OCI-LY7 (cell line): ENCODE data around the gene TRMT13. TPM values are rescaled to one million over a fixed set of nuclear protein-coding genes. Genes with fewer than 3 reads are reported as not detected.

ENCODE experiments used
- BruUV-seq: library from RNA; stranded (reverse); fragments of 400-500 nt; replicated peaks from 2 replicates; lab custom pipeline; 2021; lab: Mats Ljungman, UMichigan
- CTCF ChIA-PET: fragments of 300-600 bp; sonication (Branson Sonifier 250); formaldehyde crosslinking; loops from one replicate; lab custom pipeline; 2022; ENCODE audit warnings: antibody characterized with exemption; ENCODE audit not compliant: unreplicated experiment; lab: Charles Lee
- POLR2A ChIA-PET: fragments of 300-600 bp; sonication (Branson Sonifier 250); formaldehyde crosslinking; loops from one replicate; lab custom pipeline; 2022; ENCODE audit warnings: antibody characterized with exemption; lab: Charles Lee
- DNase-seq: peaks from one replicate; pipeline ENCODE4 v3.0.0-alpha.2; 2015; ENCODE audit warnings: low spot score
- H2AFZ ChIP-seq: fragments of 200-600 bp; sonication (generic), shearing (Covaris generic); 2 replicates; pipeline ENCODE4 v1.6.1; 2014; ENCODE audit warnings: mild to moderate bottlenecking, antibody characterized with exemption, low read length, moderate library complexity
- H3K27ac ChIP-seq: fragments of 200-600 bp; sonication (generic); 2 replicates; pipeline ENCODE4 v1.5.1; 2014; ENCODE audit warnings: mixed run types, low read depth, mild to moderate bottlenecking, moderate library complexity, low read length, inconsistent platforms; ENCODE audit not compliant: poor library complexity, severe bottlenecking
- H3K36me3 ChIP-seq: fragments of 200-600 bp; sonication (generic); 2 replicates; pipeline ENCODE4 v1.6.1; 2014; ENCODE audit warnings: mild to moderate bottlenecking, antibody characterized with exemption, low read length, moderate library complexity, mixed read lengths; ENCODE audit not compliant: insufficient read depth
- H3K4me1 ChIP-seq: fragments of 200-600 bp; sonication (generic); 2 replicates; pipeline ENCODE4 v1.5.1; 2014; ENCODE audit warnings: mild to moderate bottlenecking, low read length; ENCODE audit not compliant: insufficient read depth, poor library complexity, severe bottlenecking
- H3K4me2 ChIP-seq: fragments of 200-600 bp; sonication (generic); 2 replicates; pipeline ENCODE4 v1.6.1; 2014; ENCODE audit warnings: mild to moderate bottlenecking, low read length
- H3K4me3 ChIP-seq: fragments of 200-600 bp; sonication (generic); 2 replicates; pipeline ENCODE4 v1.5.1; 2014; ENCODE audit warnings: mild to moderate bottlenecking, low read depth, low read length; ENCODE audit not compliant: poor library complexity, severe bottlenecking
- H3K79me2 ChIP-seq: fragments of 200-600 bp; sonication (generic); 2 replicates; pipeline ENCODE4 v1.6.1; 2016; ENCODE audit warnings: low read depth, mild to moderate bottlenecking, low read length, moderate library complexity, mixed read lengths; ENCODE audit not compliant: insufficient read depth
- H3K9me2 ChIP-seq: fragments of 200-600 bp; sonication (generic); 2 replicates; pipeline ENCODE4 v1.6.1; 2016; ENCODE audit warnings: mild to moderate bottlenecking, low read length, mixed read lengths; ENCODE audit not compliant: insufficient read depth
- H3K9me3 ChIP-seq: fragments of 200-600 bp; sonication (generic); 2 replicates; pipeline ENCODE4 v1.6.1; 2014; ENCODE audit warnings: mild to moderate bottlenecking, mixed run types, low read length, mixed read lengths
- H4K20me1 ChIP-seq: fragments of 200-600 bp; sonication (generic); 2 replicates; pipeline ENCODE4 v1.6.1; 2014; ENCODE audit warnings: mild to moderate bottlenecking, antibody characterized with exemption, low read length, moderate library complexity, mixed read lengths; ENCODE audit not compliant: insufficient read depth
- CTCF ChIP-seq: fragments of 200-600 bp; sonication (generic); conservative IDR thresholded peaks from 2 replicates; pipeline ENCODE4 v1.5.1; 2014; ENCODE audit warnings: mild to moderate bottlenecking, antibody characterized with exemption, low read length, moderate library complexity, mixed read lengths
- EZH2phosphoT487 ChIP-seq: fragments of 200-600 bp; sonication (generic); IDR thresholded peaks from 2 replicates; pipeline ENCODE4 v1.6.1; 2018; ENCODE audit warnings: low read depth, borderline replicate concordance, mild to moderate bottlenecking, mixed run types, antibody characterized with exemption, low read length, moderate library complexity, mixed read lengths
- intact Hi-C: fragments of 100-400 bp; cut with micrococcal nuclease; formaldehyde crosslinking; loops from one replicate; pipeline ENCODE4 v1.10.0; 2022; ENCODE audit not compliant: unreplicated experiment
- total RNA-seq, 2 experiments: library from RNA; depleted of rRNA in 1 of 2; stranded (reverse); fragments of >200 nt in 1 of 2; shearing (Covaris generic) in 1 of 2; gene quantifications; 2 replicates each; pipeline ENCODE4 v1.2.3, GENCODE V29; 2014 to 2022

The TRMT13 gene
- total RNA-seq, 2 experiments from 2014 or later = 14.5 to 28.7 TPM

- no peak overlapping the region for H3K4me3 ChIP-seq
- no peaks in the 10 kb centered on the region for H3K79me2 ChIP-seq
- CTCF ChIA-PET = no interaction called here
- no peaks in the 10 kb centered on the region for H4K20me1 ChIP-seq
- no peak overlapping the region for H3K27ac ChIP-seq
- intact Hi-C loops = no loop called here
- H3K4me1 ChIP-seq = no peaks in the 10 kb centered on the region
- TF ChIP-seq EZH2phosphoT487 (no peak), CTCF (no peak)
- peaks cover 98% of the 10 kb centered on the region for H3K36me3 ChIP-seq
- DNase-seq = no peak
- no peaks in the 10 kb centered on the region for H3K9me2 ChIP-seq
- H3K9me3 ChIP-seq = no peaks in the 10 kb centered on the region
- H2AFZ ChIP-seq = no peak overlapping the region
- POLR2A ChIA-PET = no interaction called here
- BruUV-seq = no TSS peak
- no peak overlapping the region for H3K4me2 ChIP-seq
Observed at GRCh38 chr1:100101564-100101963, 31.4 kb upstream of the TRMT13 start.

- no peaks in the 10 kb centered on the region for H3K9me3 ChIP-seq
- peaks cover 90% of the 10 kb centered on the region for H3K36me3 ChIP-seq
- CTCF ChIA-PET = no interaction called here
Observed at GRCh38 chr1:100107696-100108095, 25.3 kb upstream of the TRMT13 start.

More at GRCh38 chr1:100107696-100108095, 25.3 kb upstream of the TRMT13 start:
- H3K4me1 ChIP-seq = peaks cover 7% of the 10 kb centered on the region
- no peak overlapping the region for H3K27ac ChIP-seq
- no peak overlapping the region for H3K4me2 ChIP-seq
- intact Hi-C loops = no loop called here
- DNase-seq = no peak
- no peak overlapping the region for H3K4me3 ChIP-seq
- TF ChIP-seq CTCF (no peak), EZH2phosphoT487 (no peak)
- POLR2A ChIA-PET = interaction anchor here (0.7 to 1.7 kb wide), 6 partner anchors 13 to 105 kb away, joined by 3 to 7 read pairs (median 3); no protein-coding TSS in a partner anchor
- no peaks in the 10 kb centered on the region for H3K9me2 ChIP-seq
- BruUV-seq = no TSS peak
- H4K20me1 ChIP-seq = no peaks in the 10 kb centered on the region
- no peak overlapping the region for H2AFZ ChIP-seq
- peaks cover 8% of the 10 kb centered on the region; the same call in 1 of the 2 replicates for H3K79me2 ChIP-seq
